ENCODE measurements around the gene S100A7A.

- TF ChIP-seq ZFX (IDR thresholded peaks at IDR 0.05; ENCODE audit: borderline replicate concordance) (no peak), CTCF (IDR thresholded peaks at IDR 0.05) (no peak)
Measured at GRCh38 chr1:153395136-153395685, 21.1 kb upstream of the S100A7A start.

All from 22Rv1 (cell line).